Stimulated activated CD4-positive, alpha-beta T cell treated with anti-CD3 and anti-CD28 coated beads, Interleukin-4, amount 100 ng/mL, for 24 hours (primary cell): ENCODE results near the gene S1PR2.
"Not testable (repeated sequence)": the region's sequence is repeated elsewhere in the genome, so short reads cannot be mapped to it uniquely, and the experiment has no call there.

Experiments
- DNase-seq: peaks from one replicate; pipeline ENCODE4 v3.0.0-alpha.2; 2020

Gene S1PR2

GRCh38 chr19:10189616-10190015 lies 41.5 kb downstream of the S1PR2 start:
- peak; percentile 20 for DNase-seq

DNA sequence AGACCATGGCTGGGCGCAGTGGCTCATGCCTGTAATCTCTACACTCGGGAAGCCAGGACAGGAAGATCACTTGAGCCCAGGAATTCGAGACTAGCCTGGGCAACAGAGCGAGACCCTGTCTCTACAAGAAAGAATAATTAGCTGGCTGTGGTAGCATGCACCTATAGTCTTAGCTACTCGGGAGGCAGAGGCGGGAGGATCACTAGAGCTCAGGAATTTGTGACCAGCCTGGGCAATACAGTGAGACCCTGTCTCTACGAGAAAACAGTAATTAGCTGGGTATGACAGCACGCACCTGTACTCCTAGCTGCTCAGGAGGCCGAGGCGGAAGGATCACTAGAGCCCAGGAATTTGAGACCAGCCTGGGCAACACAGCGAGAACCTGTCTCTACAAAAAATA lies 43.8 kb downstream of the S1PR2 start:
- no peak for DNase-seq

DNA sequence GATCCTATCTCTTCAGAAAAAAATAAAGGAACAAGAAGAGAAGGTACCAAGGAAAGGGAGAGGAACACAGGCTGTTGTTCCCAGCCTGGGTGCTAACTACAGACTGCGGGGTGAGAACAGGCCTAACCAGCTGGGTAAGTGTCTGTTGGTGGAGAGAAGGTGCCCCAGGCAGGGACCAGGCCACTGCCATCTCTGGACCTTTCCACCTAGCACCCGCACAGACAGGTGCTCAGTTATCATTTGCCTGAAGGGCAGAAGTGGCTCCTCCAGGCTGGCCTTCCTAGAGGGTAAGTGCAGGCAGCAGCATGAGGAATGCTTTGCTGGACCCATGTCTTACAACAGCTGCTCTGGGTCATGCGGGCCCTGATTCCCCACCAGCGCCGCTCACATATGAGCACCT lies 46.5 kb downstream of the S1PR2 start:
- no peak for DNase-seq

GRCh38 chr19:10183926-10184325 lies 47.2 kb downstream of the S1PR2 start:
- DNase-seq = no peak

DNA sequence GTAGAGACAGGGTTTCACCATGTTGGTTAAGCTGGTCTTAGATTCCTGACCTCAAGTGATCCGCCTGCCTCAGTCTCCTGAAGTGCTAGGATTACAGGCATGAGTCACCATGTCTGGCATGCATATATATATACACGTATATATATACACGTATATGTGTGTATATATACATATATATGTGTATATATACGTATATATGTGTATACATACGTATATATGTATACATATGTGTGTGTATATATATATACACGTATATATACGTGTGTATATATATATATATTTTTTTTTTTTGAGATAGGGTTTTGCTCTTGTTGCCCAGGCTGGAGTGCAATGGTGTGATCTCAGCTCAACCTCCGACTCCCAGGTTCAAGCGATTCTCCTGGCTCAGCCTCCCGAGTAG lies 48.3 kb downstream of the S1PR2 start:
- no peak for DNase-seq

DNA sequence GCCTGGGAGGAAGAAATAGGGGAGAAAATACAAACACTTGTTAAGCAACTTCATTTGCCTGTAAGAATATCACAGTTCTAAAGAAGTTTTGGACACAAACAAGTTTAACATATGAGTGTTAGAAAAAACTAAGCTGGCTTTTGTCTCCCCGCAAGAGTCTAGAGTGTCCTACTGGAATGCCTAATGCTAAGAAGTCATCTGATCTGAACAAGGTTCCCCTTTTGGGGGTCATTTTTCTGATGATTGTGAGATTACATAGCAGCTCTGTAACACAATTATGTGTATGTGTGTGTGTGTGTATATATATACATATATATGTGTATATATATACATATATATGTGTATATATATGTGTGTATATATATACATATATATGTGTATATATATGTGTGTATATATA lies 49.1 kb downstream of the S1PR2 start:
- no peak for DNase-seq

GRCh38 chr19:10180459-10180858 lies 50.7 kb downstream of the S1PR2 start:
- no peak for DNase-seq

DNA sequence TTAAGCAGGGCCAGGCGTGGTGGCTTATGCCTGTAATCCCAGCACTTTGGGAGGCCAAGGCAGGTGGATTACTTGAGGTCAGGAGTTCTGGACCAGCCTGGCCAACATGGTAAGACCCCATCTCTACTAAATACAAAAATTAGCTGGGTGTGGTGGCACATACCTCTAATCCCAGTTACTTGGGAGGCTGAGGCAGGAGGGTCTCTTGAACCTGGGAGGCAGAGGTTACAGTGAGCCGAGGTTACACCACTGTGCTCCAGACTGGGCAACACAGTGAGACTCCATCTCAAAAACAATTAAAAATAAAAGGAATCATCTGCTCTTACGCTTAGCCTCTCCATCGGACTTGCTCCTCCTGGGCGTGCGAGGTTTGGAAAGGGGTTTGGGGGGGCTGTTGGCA lies 51.1 kb downstream of the S1PR2 start:
- not testable (repeated sequence) for DNase-seq

DNA sequence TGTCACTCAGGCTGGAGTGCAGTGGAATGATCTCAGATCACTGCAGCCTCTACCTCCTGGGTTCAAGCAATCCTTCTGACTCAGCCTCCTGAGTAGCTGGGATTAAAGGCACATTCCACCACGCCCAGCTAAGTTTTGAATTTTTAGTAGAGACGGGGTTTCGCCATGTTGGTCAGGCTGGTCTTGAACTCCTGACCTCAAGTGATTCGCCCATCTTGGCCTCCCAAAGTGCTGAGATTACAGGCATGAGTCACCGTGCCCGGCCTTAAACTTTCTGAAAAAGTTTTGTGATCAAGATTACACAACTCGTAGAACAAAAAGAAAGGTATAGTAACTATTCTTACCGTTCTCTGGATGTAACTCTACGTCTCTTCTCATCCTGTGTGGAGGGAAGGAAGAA lies 57.6 kb downstream of the S1PR2 start:
- no peak for DNase-seq
